HG03439 (cell line): ENCODE data around the gene PRAMEF1.
"Not testable (repeated sequence)": the region's sequence is repeated elsewhere in the genome, so short reads cannot be mapped to it uniquely, and the experiment has no call there.

Experiments used
- ATAC-seq: cut with Tn5 transposase; IDR thresholded peaks from one replicate; pipeline ENCODE4 v1.9.1; 2021; ENCODE audit warnings: mild to moderate bottlenecking, moderate library complexity; ENCODE audit not compliant: unreplicated experiment

The PRAMEF1 gene

GRCh38 chr1:12791097-12791496 lies at the start of gene PRAMEF1:
Gene PRAMEF1, plus strand, starts transcription at chr1:12791397. Its CDS starts 1,831 bp downstream, at chr1:12793228.
- ATAC-seq = not testable (repeated sequence)

- ATAC-seq = no peak
Measured at GRCh38 chr1:12741946-12742345, 49.3 kb upstream of the PRAMEF1 start.

- ATAC-seq = no peak
Measured at GRCh38 chr1:12745126-12745991, 45.8 kb upstream of the PRAMEF1 start.

GRCh38 chr1:12745992-12746323 lies 45.2 kb upstream of the PRAMEF1 start, which contains the start of gene CFAP107:
Gene CFAP107, plus strand, starts transcription at chr1:12746200. Its CDS starts 231 bp downstream, at chr1:12746431.
- ATAC-seq = no peak

- no peak for ATAC-seq
Measured at GRCh38 chr1:12748778-12749355, 42.3 kb upstream of the PRAMEF1 start.

GRCh38 chr1:12754738-12755137 lies 36.5 kb upstream of the PRAMEF1 start:
- ATAC-seq = no peak

- ATAC-seq = no peak
Measured at GRCh38 chr1:12756273-12756672, 34.9 kb upstream of the PRAMEF1 start.

GRCh38 chr1:12756768-12757413 lies 34.3 kb upstream of the PRAMEF1 start:
- ATAC-seq = no peak

- no peak for ATAC-seq
Measured at GRCh38 chr1:12757836-12758235, 33.4 kb upstream of the PRAMEF1 start.

GRCh38 chr1:12760256-12760795 lies 30.9 kb upstream of the PRAMEF1 start:
- no peak for ATAC-seq

- ATAC-seq = no peak
Measured at GRCh38 chr1:12761781-12762180, 29.4 kb upstream of the PRAMEF1 start.

GRCh38 chr1:12762766-12763165 lies 28.4 kb upstream of the PRAMEF1 start:
- no peak for ATAC-seq

GRCh38 chr1:12763479-12763878 lies 27.7 kb upstream of the PRAMEF1 start:
- ATAC-seq = no peak

- ATAC-seq = no peak
Measured at GRCh38 chr1:12764016-12764415, 27.2 kb upstream of the PRAMEF1 start.

- ATAC-seq = no peak
Measured at GRCh38 chr1:12769031-12769430, 22.2 kb upstream of the PRAMEF1 start.

- ATAC-seq = no peak
Measured at GRCh38 chr1:12769976-12770505, 21.2 kb upstream of the PRAMEF1 start.

- ATAC-seq = no peak
Measured at GRCh38 chr1:12770620-12771019, 20.6 kb upstream of the PRAMEF1 start.

GRCh38 chr1:12771186-12771585 lies 20.0 kb upstream of the PRAMEF1 start:
- ATAC-seq = no peak

- no peak for ATAC-seq
Measured at GRCh38 chr1:12772520-12772919, 18.7 kb upstream of the PRAMEF1 start.

GRCh38 chr1:12773438-12773837 lies 17.8 kb upstream of the PRAMEF1 start, which contains the start of gene PRAMEF12:
Gene PRAMEF12, plus strand, starts transcription at chr1:12773738. Its CDS starts 1,130 bp downstream, at chr1:12774868.
- no peak for ATAC-seq

- ATAC-seq = no peak
Measured at GRCh38 chr1:12774801-12775345, 16.3 kb upstream of the PRAMEF1 start.
